ENCODE measurements around the gene FAM163B. TPM values are rescaled to one million over a fixed set of nuclear protein-coding genes. Genes with fewer than 3 reads are reported as not detected.
"Not testable (repeated sequence)": the region's sequence is repeated elsewhere in the genome, so short reads cannot be mapped to it uniquely, and the experiment has no call there.

FAM163B gene
- total RNA-seq, 1 donor, result not detected

DNA sequence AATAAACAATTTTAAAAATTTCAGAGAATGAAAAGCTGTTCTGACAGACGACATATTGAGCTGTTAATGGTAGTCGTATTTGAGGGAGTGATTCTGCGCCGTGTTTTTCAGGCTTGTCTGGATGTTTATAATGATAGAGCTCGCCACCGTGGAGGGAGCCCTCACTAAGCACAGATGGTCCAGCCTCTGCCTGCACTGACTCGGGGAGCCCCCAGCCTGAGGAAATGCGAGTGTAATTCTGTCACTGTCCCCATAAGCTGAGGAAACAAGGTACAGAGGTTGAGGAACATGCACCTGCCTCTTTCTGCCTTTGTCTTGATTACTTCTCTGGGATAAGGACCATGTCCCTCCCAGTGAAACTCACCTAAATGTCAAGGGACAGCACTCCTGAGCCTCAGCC is 19.6 kb upstream of the FAM163B start:
- no peak for DNase-seq (ENCODE audit: low read depth)
- H3K4me3 ChIP-seq (ENCODE audit: low read depth, low read length), result no peak overlapping the region
- TF ChIP-seq, protein P1, sequence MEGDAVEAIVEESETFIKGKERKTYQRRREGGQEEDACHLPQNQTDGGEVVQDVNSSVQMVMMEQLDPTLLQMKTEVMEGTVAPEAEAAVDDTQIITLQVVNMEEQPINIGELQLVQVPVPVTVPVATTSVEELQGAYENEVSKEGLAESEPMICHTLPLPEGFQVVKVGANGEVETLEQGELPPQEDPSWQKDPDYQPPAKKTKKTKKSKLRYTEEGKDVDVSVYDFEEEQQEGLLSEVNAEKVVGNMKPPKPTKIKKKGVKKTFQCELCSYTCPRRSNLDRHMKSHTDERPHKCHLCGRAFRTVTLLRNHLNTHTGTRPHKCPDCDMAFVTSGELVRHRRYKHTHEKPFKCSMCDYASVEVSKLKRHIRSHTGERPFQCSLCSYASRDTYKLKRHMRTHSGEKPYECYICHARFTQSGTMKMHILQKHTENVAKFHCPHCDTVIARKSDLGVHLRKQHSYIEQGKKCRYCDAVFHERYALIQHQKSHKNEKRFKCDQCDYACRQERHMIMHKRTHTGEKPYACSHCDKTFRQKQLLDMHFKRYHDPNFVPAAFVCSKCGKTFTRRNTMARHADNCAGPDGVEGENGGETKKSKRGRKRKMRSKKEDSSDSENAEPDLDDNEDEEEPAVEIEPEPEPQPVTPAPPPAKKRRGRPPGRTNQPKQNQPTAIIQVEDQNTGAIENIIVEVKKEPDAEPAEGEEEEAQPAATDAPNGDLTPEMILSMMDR (IDR thresholded peaks at IDR 0.05; ENCODE audit: insufficient read depth, low read length), result no peak

- TF ChIP-seq, protein P1 (IDR thresholded peaks at IDR 0.05; ENCODE audit: insufficient read depth, low read length), result no peak
- DNase-seq (ENCODE audit: low read depth), result no peak
- no peak overlapping the region for H3K4me3 ChIP-seq (ENCODE audit: low read depth, low read length)
These were observed 18.2 kb upstream of the FAM163B start for GRCh38 chr9:133627341-133627740.

DNA sequence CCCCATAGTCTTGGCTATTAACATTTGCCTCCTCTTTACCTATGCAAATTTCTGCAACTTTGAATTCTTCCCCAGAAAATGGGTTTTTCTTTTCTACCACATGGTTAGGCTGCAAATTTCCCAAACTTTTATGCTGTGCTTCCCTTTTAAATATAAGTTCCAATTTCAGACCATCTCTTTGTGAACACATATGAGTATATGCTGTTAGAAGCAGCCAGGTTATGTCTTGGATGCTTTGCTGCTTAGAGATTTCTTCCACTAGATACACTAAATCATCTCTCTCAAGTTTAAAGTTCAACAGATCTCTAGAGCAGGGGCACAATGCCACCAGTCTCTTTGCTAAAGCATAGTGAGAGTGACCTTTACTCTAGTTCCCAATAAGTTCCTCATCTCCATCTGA is 16.8 kb upstream of the FAM163B start:
- H3K4me3 ChIP-seq (ENCODE audit: low read depth, low read length); DNase-seq (ENCODE audit: low read depth): not testable (repeated sequence)

GRCh38 chr9:133622555-133622954 is 13.4 kb upstream of the FAM163B start:
- TF ChIP-seq, protein P1 (IDR thresholded peaks at IDR 0.05; ENCODE audit: insufficient read depth, low read length), result no peak
- no peak overlapping the region for H3K4me3 ChIP-seq (ENCODE audit: low read depth, low read length)
- no peak for DNase-seq (ENCODE audit: low read depth)

- TF ChIP-seq, protein P1 (IDR thresholded peaks at IDR 0.05; ENCODE audit: insufficient read depth, low read length), result no peak
- no peak for DNase-seq (ENCODE audit: low read depth)
- H3K4me3 ChIP-seq (ENCODE audit: low read depth, low read length), result no peak overlapping the region
These were observed 12.6 kb upstream of the FAM163B start for GRCh38 chr9:133621725-133622267.

GRCh38 chr9:133619791-133620190 is 10.6 kb upstream of the FAM163B start:
- TF ChIP-seq, protein P1 (IDR thresholded peaks at IDR 0.05; ENCODE audit: insufficient read depth, low read length), result no peak
- H3K4me3 ChIP-seq (ENCODE audit: low read depth, low read length), result no peak overlapping the region

DNA sequence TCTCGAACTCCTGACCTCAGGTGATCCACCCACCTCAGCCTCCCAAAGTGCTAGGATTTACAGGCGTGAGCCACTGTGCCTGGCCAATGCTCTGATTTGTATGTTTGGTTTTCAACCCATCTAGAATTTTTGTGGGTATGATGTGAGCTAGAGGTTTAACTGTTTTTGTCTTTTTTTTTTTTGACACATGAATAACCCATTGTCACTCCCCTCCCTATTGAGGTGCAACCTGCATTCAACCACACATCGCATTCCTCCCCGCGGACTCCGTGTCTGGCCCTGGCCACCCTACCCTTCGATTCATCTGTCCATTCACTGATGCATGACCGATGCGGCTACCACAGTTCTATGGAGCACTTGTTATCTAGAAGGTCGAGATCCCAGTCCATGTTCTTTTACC is 9.5 kb upstream of the FAM163B start:
- TF ChIP-seq, protein P1 (IDR thresholded peaks at IDR 0.05; ENCODE audit: insufficient read depth, low read length), result no peak
- DNase-seq (ENCODE audit: low read depth), result no peak
- H3K4me3 ChIP-seq (ENCODE audit: low read depth, low read length), result no peak overlapping the region

More at GRCh38 chr9:133619791-133620190, 10.6 kb upstream of the FAM163B start:
- no peak for DNase-seq (ENCODE audit: low read depth)

Data from fibroblast of the aortic adventitia (primary cell).